ENCODE data around the gene FBXW8.

The FBXW8 gene

DNA sequence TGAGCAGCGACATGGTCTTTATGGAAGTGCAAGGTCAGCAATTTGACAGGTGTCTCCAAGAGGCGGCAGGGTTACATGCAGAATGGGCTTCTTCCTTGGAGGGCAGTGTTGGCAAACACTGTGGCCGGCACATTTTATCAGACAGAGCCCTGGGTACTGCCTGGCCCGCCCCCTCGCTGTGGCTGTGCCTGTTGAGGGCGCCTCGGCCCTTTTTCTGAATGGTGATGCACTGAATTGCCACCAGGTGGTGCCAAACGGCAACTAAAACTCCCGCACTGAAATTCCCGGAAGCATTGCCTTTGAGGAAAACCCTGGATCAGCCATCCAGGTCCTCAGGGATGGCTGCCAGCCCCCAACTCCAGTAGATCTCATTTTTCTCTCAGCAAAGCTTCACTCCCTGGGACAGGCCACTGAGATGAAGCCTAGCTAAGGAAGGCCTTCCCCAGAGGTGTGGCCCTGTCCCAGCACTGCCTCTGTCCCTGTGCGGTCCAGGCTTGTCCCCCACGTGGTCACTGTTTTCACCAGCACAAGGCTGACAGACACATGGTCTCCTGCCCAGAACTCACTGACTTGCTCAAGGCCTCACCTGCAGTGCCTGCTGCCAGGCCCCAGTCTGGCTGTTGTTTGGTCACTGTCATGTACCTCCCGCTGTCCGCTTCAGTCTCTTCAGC, 114.9 kb downstream of the FBXW8 start:
- no peak for FAIRE-seq

DNA sequence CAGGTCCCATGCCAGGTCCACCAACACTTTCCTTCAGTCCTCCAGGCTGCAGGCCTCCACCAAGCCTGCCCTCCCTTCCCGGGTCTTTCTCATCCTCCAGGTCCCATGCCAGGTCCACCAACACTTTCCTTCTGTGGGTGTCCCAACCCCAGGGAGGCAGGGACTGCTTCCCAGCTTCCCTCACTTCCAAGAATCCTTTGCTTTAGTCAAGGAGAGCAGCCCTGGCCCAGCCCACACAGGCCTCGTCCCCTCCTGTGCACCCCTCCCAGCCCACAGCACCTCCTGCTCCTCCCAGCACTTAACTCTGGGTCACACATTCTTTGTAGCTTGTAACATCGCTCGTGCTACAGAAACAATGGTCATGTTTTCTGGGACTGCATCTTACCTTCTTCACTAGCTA, 115.6 kb downstream of the FBXW8 start:
- FAIRE-seq = no peak

DNA sequence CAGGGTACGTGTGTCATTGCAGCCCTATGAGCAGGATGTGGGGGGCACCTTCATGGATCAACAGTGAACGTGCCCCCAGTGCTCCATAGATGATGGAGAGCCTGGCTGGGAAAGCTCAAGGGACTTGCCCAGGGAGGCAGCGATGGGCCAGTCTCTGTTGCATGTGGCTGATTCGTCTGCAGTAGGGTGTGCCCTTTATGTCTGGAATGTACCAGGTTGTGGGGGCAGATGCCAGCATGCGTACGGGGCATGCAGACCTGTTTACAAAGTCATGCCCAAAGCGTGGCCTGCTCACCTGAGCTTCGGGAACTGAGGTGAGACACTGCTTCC, 116.1 kb downstream of the FBXW8 start:
- FAIRE-seq = no peak

DNA sequence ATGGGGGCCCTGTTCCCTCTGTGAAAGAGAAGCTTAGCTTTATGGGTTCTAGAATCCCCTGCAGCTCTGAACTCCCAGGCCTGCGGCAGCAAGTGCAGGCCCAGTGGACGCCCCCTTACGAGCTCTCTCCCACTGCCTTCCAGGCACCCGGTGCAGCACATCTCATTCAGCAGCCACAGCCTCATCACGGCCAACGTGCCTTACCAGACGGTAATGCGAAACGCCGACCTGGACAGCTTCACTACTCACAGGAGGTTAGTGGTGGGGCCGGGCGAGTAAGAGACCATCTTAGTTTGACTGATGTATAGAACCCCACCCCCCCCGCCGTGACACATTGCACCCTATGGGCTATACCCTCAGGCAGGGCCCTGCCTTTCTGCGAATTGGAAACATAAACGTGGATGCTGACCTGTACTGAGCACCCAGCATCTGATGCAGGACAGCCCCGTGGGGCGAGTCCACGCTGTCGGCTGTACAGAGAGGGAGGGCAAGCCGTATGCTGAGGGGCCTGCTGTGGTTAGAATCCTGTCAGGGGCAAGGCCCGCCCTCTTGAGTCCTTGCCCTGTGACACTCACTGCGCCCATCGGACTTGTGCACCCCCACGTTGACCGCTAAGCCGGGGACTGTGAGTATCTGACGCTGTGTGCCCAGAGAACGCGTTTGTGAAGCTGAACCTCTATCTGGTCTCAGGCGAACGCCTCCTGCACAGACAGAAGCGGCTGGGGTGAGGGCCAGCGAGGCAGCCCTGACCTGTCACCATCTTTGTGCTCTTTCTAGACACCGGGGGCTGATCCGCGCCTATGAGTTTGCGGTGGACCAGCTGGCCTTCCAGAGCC, 116.7 kb downstream of the FBXW8 start:
- no peak for FAIRE-seq

DNA sequence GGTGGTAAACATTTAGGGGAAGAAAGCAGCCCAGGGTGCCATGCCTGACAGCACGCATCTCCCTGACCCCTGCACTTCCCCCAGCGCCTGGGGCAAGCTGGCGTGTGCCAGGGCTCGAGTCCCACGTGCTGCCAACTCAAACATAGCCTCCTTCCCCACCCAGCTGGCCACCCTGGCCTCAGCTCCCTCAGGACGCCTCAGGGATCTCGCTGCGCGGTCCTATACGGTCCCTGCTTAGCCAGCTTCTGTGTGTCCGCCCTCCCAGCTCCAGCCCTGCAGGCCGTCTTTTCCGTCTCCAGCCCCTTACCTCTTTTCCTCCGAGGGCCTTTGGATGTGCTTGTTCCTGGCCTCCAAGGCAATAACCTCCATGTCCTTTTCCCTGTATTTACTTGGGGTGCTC, 117.5 kb downstream of the FBXW8 start:
- no peak for FAIRE-seq

DNA sequence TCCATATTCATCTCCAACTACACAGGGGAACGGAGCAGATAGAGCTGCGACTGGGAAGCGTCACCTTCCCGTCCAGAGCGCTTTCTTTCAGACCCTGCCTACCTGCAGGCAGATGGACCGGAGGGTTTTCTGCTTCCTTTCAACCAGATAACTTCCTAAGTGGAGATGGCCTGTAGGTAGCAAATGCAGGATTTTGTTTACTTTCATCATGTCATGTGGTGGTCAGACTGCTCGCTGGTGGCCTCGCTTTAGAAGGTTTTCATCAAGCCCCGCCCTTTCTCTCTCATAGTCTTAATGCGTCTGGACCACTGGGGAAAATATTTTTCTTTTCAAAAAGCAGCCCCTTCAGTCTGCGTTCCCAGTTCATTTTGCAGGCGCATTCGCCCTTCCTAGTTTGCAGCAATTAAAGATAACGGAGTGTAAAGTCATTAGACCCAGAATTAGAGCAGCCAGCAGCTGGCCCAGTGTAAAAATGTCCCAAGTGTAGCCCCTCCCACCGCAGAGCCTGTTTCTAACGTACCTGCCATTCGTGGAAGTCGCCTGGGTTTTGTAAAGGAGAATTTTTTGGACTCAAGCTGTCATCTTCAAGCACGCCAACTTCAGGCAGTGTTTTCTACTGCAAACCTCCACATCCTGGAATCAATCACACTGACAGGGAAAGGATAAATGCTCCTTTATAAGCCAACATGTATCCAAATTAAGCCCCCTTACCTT, 119.6 kb downstream of the FBXW8 start:
- no peak for FAIRE-seq

DNA sequence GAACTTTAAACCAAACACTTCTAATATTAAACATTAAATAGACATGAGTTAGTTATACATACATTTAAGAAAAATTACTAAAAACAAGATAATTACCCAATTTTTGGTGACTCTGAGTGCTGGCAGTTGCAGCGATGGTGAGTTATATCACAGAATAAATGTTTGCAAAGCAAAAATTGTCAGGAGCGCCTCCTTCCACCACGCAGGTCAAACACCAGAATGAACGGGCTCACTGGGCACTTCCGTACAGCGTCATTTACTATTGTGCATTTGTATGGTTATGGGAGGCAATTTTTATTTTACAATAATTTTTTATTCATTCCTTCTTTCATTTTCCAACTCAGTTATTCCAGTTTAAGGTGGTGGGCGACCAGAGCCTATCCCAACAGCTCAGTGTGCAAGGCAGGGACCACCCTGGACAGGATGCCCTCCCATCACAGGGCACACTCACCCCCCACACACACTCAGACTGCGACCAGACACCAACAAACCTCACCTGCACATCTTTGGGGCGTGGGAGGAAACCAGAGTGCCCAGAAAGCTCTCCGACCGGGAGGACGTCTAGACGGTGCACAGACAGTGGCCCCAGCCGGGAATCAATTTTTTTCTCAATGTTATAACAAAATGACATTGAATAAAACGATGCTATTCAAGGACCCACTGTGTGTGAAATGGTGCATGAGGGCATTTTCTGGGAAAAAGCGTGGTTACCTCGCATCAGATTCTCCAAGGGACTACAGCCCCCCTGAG, 121.3 kb downstream of the FBXW8 start:
- no peak for FAIRE-seq

DNA sequence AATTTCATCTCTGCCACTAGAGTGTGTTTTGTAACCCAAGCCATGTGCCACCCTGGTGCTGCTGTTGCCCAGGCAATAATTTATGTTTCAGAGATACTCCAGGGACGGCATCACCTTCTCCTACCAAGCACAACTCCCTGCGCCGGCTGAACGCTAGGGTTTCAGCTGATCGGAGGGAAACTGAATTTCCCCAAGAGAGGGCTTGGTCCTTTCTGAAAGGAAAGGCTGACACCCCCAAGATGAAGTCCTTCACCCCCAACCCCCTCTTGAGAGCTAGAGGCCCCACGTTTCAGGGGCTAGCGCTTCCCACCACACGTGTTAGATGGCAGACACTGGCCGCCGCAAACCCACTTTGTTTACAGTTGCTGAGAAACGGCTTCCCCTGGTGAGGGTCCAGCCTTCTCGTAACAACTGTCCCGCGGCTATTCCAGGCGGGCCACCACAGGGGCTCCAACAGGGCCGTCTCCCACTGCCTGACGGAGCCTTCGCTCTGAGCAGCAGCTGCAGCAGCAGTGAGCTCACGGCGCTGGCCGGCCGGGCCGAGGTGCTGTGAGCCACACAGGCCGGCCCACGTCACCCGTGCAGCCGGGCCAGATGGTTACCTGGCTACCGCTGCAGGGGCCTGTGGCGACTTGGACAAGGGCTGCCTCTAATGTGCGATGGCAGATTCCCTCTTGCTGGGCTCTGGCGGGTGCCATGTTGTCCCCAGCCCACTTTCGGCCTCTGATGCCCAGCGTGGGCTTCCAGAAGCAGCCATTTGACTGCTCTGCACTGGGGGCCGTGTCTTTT, 122.0 kb downstream of the FBXW8 start:
- no peak for FAIRE-seq

DNA sequence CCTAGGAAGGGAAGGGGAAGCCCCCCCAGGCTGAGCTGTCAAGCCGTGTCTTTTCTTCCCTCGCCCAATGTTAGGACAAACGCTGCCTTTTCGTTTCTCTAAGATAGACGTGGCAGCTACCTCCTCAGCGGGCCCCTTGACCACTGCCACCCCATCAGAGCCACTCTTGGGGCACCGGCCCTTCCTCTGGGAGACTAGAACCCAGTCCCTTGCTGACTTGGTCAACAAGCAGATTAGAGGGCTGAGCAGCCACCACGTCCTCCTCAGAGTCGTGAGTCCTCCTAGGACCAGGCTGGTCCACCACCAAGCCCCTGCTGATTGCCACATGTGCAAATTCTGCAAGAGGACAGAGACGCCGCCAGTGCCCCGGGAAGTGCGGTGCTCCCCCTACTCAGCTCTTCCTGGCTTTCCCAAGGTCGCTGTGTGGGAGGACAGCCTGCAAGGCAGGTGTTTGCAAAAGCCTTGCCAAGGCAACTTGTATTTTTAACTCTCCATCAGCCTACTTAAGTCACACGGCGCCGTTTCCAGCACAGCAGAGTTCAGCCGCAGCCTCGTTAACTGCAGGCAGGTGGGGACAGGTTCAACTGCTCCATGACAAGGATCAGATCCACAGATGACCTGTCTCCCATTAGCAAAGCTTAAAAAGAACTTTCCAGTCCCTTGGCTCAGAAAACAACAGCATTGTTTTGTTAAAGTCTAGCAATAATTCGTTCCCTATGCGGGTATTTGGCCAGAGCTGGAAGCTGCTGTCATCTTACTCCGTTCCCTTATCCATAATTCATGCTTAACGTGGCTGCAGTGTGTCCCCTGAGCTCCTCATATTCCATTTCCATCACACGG, 122.9 kb downstream of the FBXW8 start:
- no peak for FAIRE-seq

DNA sequence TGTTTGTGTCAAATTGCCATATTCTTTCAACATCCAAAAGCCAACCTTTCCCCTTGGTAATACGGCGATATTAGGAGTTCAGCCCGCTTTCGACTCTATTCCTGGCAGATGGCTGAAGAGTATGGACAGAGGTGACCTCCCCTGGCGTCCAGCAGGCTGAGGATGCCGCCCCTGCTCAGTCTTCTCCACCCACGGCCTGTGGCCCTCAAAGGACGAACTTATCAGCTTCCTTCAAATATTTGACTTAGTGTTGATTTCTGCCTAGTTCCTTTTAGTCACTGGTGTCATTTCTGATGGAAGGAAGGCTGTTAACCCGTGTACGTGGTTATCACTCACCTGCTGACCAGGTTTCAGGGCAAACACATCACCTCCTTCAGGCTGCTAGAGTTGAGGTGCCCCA, 123.5 kb downstream of the FBXW8 start:
- FAIRE-seq = no peak

DNA sequence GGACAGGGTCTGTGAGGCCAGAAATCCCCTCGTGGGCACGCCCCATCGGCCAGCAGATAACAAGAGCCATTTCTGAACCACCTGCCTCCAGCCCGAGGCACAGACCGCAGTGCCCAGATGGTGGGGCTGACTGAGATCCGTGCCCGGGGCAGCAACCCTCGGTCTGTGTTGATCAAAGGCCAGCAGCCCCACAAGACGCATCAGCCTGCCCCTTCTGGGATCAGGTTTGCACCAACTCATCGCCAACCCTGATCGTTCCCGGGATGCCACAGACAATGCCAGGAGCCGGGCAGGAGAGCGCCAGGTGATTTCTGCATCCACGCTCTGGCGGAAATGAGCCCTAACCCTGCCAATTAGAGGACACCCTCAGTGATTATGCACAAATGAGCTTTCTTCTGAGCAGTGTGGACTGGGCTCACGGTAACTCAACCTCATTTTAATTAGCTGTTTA, 124.0 kb downstream of the FBXW8 start:
- no peak for FAIRE-seq

DNA sequence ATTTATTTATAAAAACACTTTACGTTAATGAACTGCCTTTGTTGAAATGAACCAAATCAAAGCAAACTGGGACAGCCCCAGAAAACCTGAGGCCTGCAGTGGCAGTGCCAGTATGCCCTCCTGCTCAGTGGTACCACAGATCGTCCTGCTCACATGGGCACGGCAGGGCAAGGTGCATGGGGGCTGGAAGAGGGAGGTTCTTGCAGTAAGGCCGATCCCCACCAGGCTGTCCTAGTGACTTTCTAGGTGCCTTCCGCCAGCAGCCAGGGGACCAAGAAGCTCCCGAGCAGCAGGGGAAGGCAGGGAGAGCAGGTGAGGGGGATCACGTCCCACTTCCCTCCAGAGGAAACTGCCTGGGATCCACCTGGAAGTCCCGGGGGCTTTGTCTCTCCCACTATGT, 124.5 kb downstream of the FBXW8 start:
- FAIRE-seq = no peak

DNA sequence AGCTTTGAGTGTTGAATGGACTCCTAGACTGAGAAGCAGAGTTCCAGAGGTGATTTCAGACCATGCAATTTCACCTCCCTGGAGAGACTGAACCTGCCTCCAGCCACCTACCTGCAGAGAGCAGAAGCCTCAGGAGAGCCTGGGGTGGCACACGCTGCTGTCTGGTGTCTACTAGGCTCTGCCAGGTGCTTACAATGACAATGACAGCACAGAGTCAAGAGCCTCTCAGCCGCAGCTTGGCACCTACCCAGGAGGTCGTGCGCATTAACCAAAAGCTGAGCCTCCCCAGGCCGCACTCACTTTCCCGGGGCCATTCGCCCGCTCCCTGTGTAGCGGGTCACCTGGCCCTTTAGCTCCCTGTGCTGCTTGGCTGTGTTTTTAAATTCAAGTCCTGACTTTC, 125.3 kb downstream of the FBXW8 start:
- FAIRE-seq = no peak

DNA sequence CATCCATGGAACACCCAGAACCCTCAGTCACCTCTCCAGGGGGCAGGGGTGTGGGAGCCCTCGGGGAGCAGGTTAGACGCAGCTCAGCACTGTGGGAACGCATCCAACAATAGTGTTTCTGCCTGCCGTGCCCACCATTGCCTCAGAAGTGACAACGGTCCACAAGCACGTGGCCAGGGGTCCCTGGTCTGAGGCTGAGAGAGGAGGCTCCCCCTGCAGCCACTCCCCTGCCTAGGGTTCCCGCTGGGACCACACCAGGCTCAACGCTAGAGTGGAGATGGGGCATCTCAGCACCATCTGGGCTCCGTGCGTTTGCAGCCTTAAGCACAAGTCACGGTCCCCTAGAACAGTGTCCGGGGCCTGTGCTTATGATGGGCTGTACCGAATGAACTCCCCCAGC, 125.8 kb downstream of the FBXW8 start:
- FAIRE-seq = no peak

DNA sequence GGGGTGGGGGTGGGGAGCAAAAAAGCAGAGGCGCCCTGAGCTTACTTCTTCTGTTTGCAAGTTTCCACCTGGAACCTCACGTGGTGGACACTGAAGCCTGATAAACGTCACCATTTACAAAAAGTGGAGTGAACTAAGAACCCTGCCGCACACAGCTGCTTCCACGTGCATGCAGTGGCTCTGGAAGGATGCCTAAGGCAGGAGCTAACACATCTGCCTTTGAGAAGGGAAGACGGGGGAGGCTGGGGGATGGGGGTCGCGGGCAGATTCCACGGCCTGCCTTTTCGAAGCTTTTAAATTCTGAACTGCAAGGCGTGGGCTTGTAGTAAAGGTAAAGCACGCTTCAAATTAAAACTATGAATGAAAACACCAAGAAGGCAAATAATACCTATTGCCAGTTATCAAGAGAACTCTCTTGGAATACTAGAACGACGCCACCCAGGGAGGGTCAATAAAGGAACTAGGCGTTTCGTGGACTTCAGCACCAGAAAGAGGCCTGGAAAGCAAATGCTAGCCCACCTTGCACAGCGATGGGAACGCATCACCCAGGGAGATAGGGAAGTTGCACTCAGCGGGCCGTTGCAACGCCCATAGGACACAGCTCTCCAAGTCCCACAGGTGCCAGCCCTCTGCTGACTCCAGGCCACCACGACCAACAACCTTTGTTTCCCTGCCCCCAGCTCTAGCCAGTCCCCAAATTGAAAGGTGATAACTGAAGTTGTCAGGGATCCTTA, 126.7 kb downstream of the FBXW8 start:
- no peak for FAIRE-seq

DNA sequence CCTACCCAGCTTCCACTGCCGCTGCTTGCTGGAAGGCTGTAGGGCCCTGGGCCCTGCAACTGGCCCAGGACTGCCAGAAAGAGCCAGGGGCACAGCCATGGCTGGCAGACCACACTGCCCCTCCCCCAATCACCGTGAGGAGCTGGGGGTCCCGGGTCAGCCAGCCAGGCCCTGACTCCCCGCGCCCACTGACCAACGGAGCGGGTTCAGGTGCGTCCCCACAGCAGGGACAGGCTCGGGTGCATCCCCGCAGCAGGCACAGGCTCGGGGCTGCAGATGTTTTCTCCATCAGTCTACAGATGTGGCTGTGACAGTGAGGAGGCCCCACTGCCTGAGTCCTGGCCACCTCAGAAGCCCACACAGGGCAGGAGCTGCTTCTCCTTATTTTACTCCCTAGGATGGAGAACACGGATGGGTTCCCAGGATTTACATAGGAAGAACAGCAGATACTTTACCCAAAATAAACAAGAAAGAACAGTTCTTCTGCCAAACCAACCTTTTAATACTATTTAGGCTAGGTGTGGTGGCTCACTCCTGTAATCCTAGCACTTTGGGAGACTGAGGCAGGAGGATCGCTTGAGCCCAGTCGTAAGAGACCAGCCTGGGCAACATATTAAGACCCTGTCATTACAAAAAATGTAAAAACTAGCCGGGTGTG, 127.4 kb downstream of the FBXW8 start:
- FAIRE-seq = no peak

DNA sequence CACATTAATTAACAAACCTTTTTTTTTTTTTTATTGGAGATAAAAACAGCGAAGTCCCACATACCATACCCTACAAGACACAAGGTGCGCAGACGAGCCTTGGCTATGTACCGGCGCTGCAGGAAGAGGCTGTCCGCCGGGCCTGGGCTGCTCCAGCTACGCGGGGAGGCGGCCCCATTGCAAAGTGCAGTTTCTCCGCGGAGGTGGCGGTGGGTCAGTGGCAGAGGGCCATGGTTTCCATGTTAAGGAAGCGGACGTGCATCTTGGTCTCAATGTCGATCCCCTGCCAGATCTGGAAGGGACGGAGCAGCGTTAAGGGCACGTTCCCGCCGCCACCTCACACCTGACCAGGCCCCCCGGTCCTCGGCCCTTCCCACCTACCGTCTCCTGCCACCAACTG, 128.2 kb downstream of the FBXW8 start:
- FAIRE-seq = no peak

DNA sequence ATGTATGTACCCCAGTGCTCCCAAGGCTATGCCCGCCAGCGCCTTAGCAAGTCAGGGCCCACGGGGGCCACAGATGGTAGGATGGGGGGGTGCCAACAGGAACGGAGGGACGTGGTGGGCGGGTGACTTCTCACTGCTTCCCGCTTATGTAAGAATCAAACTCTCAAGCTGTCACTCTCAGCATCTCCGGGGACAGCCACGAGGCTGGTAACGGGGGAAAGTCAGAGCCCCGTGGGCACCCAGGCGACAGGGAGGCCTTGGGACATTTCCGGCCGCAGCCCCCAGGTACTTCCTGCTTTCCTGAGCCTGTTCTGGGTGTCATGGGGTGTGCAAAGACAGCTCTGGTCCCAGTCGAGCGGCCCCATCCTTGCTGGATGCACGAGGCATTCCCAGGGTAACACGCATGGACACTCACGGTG, 129.2 kb downstream of the FBXW8 start:
- FAIRE-seq = no peak

DNA sequence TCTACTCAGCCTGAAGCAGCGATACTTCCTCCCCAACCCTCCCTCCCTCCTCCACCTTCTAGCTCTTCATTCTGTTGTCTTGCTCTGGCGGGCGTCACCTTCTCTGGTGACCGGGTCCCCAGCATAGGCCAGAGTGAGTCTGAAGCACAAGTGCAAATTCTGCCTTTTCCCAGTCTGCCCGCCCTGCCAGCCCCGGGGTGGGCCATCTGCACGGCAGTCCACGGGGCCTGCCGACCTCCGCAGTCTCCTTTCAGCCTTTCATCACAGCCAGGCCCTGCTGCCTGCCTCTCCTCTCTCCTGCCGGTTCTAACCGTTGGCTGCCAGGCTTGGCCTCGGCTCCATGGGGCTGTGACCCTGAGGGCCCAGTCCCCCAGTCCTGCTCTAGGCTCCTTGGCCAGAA, 129.7 kb downstream of the FBXW8 start:
- no peak for FAIRE-seq

DNA sequence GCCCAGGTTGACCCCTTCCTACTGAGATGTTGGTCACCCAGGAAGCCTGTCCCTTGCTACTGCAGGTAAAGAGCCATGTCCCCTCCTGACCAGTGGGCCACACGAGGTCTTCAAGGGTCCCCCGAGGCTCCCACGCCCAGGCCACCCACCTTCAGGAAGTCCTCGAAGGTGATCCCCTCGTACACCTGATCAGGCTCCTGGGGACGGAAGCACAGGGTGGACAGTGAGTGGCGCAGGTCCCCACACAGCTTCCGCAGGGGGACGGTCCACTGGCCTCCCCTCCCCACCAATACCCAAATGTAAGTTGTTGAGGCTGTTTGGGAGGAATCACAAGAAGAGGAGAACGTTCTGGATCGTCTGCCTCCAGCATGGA, 131.0 kb downstream of the FBXW8 start:
- no peak for FAIRE-seq
